Activated CD4-positive, alpha-beta T cell treated with anti-CD3 and anti-CD28 coated beads, Interleukin-2, amount 50 U/mL, for 1 hour (primary cell): ENCODE measurements around the gene XAB2.

Experiments used
- DNase-seq: peaks from one replicate; pipeline ENCODE4 v3.0.0-alpha.2; 2020

XAB2 gene

GRCh38 chr19:7575434-7576040, 53.8 kb downstream of the XAB2 start:
- DNase-seq = no peak

- DNase-seq = no peak
These were observed 58.6 kb downstream of the XAB2 start for GRCh38 chr19:7570761-7571160.
